CD4-positive, alpha-beta T cell treated with Interleukin-6 at 100 ng/mL for 8 hours (primary cell): ENCODE measurements around the gene UBE2D2.
A peak's percentile ranks its signal among the peaks of the same experiment; 100 is the strongest.

ENCODE experiments used
- DNase-seq: peaks from one replicate; pipeline ENCODE4 v3.0.0-alpha.2; 2020; ENCODE audit warnings: mixed read lengths, low spot score

UBE2D2 gene

GRCh38 chr5:139636207-139636792, 75.2 kb downstream of the UBE2D2 start:
- peak; percentile 60 for DNase-seq

GRCh38 chr5:139636975-139637408, 75.9 kb downstream of the UBE2D2 start:
- DNase-seq: peak; percentile 32

GRCh38 chr5:139637438-139638089, 76.4 kb downstream of the UBE2D2 start:
- DNase-seq: peak; percentile 21

- DNase-seq: no peak
These were observed 77.1 kb downstream of the UBE2D2 start for GRCh38 chr5:139638090-139638735.

GRCh38 chr5:139638736-139639618, 77.8 kb downstream of the UBE2D2 start:
- no peak for DNase-seq

GRCh38 chr5:139639619-139640380, 78.7 kb downstream of the UBE2D2 start:
- no peak for DNase-seq

- no peak for DNase-seq
These were observed 79.4 kb downstream of the UBE2D2 start for GRCh38 chr5:139640421-139641115.

GRCh38 chr5:139641116-139642080, 80.3 kb downstream of the UBE2D2 start:
- DNase-seq: no peak

- no peak for DNase-seq
These were observed 81.1 kb downstream of the UBE2D2 start for GRCh38 chr5:139642213-139642612.

- no peak for DNase-seq
These were observed 82.0 kb downstream of the UBE2D2 start for GRCh38 chr5:139642891-139643871.

- no peak for DNase-seq
These were observed 82.9 kb downstream of the UBE2D2 start for GRCh38 chr5:139644001-139644456.

- no peak for DNase-seq
These were observed 83.7 kb downstream of the UBE2D2 start for GRCh38 chr5:139644646-139645429.

- DNase-seq: no peak
These were observed 84.3 kb downstream of the UBE2D2 start for GRCh38 chr5:139645430-139645871.

- DNase-seq: no peak
These were observed 85.0 kb downstream of the UBE2D2 start for GRCh38 chr5:139646111-139646510.

GRCh38 chr5:139646912-139647505, 85.9 kb downstream of the UBE2D2 start:
- no peak for DNase-seq

- no peak for DNase-seq
These were observed 86.5 kb downstream of the UBE2D2 start for GRCh38 chr5:139647506-139648204.
